ENCODE data around the gene COA4.

GRCh38 chr11:73913472-73913871, 36.8 kb upstream of the COA4 start:
- TF ChIP-seq, protein P1, sequence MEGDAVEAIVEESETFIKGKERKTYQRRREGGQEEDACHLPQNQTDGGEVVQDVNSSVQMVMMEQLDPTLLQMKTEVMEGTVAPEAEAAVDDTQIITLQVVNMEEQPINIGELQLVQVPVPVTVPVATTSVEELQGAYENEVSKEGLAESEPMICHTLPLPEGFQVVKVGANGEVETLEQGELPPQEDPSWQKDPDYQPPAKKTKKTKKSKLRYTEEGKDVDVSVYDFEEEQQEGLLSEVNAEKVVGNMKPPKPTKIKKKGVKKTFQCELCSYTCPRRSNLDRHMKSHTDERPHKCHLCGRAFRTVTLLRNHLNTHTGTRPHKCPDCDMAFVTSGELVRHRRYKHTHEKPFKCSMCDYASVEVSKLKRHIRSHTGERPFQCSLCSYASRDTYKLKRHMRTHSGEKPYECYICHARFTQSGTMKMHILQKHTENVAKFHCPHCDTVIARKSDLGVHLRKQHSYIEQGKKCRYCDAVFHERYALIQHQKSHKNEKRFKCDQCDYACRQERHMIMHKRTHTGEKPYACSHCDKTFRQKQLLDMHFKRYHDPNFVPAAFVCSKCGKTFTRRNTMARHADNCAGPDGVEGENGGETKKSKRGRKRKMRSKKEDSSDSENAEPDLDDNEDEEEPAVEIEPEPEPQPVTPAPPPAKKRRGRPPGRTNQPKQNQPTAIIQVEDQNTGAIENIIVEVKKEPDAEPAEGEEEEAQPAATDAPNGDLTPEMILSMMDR (conservative IDR thresholded peaks at IDR 0.05), result no peak
- TF ChIP-seq EZH2 (IDR thresholded peaks at IDR 0.05; ENCODE audit: low read depth), result no peak

Measured in PC-9 (cell line).